Progenitor cell of endocrine pancreas (in vitro differentiated cells): Measurements from ENCODE around the gene TRIM4. TPM values are rescaled to one million over a fixed set of nuclear protein-coding genes. Genes with fewer than 3 reads are reported as not detected.

Experiments
- DNase-seq: peaks from one replicate; pipeline ENCODE4 v3.0.0; 2021; ENCODE audit warnings: low spot score; ENCODE audit not compliant: unreplicated experiment
- H3K27ac Mint-ChIP-seq: 2 replicates; pipeline ENCODE4 v1.8.0; 2021; ENCODE audit warnings: mild to moderate bottlenecking, moderate library complexity, mixed read lengths
- H3K27me3 Mint-ChIP-seq: 2 replicates; pipeline ENCODE4 v1.8.0; 2021; ENCODE audit warnings: mixed read lengths
- H3K36me3 Mint-ChIP-seq: 2 replicates; pipeline ENCODE4 v1.8.0; 2022; ENCODE audit warnings: mixed read lengths; ENCODE audit not compliant: insufficient read depth
- H3K4me1 Mint-ChIP-seq: 2 replicates; pipeline ENCODE4 v1.8.0; 2021; ENCODE audit warnings: low read depth, mixed read lengths
- H3K4me3 Mint-ChIP-seq: 2 replicates; pipeline ENCODE4 v1.8.0; 2021; ENCODE audit warnings: low read depth, mild to moderate bottlenecking, moderate library complexity, mixed read lengths
- H3K9me3 Mint-ChIP-seq: 2 replicates; pipeline ENCODE4 v1.8.0; 2021; ENCODE audit warnings: low read depth, mixed read lengths
- CTCF ChIP-seq: fragments of 200-600 bp; sonication (generic); IDR thresholded peaks from one replicate; pipeline ENCODE4 v1.5.0; 2021; ENCODE audit warnings: antibody characterized with exemption, mild to moderate bottlenecking; ENCODE audit not compliant: unreplicated experiment
- total RNA-seq: library from RNA; stranded (reverse); gene quantifications from 2 replicates; pipeline ENCODE4 v1.2.1, GENCODE V29; 2021

TRIM4 gene
- total RNA-seq, 1 donor from 2014 or later, result 14.2 TPM

- no peak overlapping the region for H3K4me3 Mint-ChIP-seq
- no peaks in the 10 kb centered on the region for H3K36me3 Mint-ChIP-seq
- no peaks in the 10 kb centered on the region for H3K9me3 Mint-ChIP-seq
- no peaks in the 10 kb centered on the region for H3K4me1 Mint-ChIP-seq
- no peak for TF ChIP-seq CTCF
- no peak overlapping the region for H3K27ac Mint-ChIP-seq
- H3K27me3 Mint-ChIP-seq, result no peaks in the 10 kb centered on the region
- no peak for DNase-seq
Measured at GRCh38 chr7:99855236-99855635, 64.1 kb downstream of the TRIM4 start.

- peaks cover 2% of the 10 kb centered on the region for H3K4me1 Mint-ChIP-seq
- no peak overlapping the region for H3K27ac Mint-ChIP-seq
- DNase-seq, result no peak
- no peak overlapping the region for H3K4me3 Mint-ChIP-seq
- TF ChIP-seq CTCF, result no peak
- H3K9me3 Mint-ChIP-seq, result no peaks in the 10 kb centered on the region
- no peaks in the 10 kb centered on the region for H3K36me3 Mint-ChIP-seq
- no peaks in the 10 kb centered on the region for H3K27me3 Mint-ChIP-seq
Measured at GRCh38 chr7:99848420-99849216, 70.7 kb downstream of the TRIM4 start.

- H3K4me1 Mint-ChIP-seq, result peaks cover 11% of the 10 kb centered on the region
- no peaks in the 10 kb centered on the region for H3K9me3 Mint-ChIP-seq
- no peak overlapping the region for H3K4me3 Mint-ChIP-seq
Measured at GRCh38 chr7:99844328-99844727, 75.0 kb downstream of the TRIM4 start.

GRCh38 chr7:99843808-99844207 lies 75.5 kb downstream of the TRIM4 start:
- no peaks in the 10 kb centered on the region for H3K27me3 Mint-ChIP-seq
- DNase-seq, result no peak
- no peaks in the 10 kb centered on the region for H3K36me3 Mint-ChIP-seq
- no peak overlapping the region for H3K4me3 Mint-ChIP-seq
- H3K9me3 Mint-ChIP-seq, result no peaks in the 10 kb centered on the region
- H3K27ac Mint-ChIP-seq, result no peak overlapping the region
- peaks cover 13% of the 10 kb centered on the region for H3K4me1 Mint-ChIP-seq
- TF ChIP-seq CTCF, result no peak

More at GRCh38 chr7:99844328-99844727, 75.0 kb downstream of the TRIM4 start:
- Mint-ChIP-seq H3K36me3 (no peaks in the 10 kb centered on the region), H3K27me3 (no peaks in the 10 kb centered on the region), H3K27ac (no peak overlapping the region)
- DNase-seq, result no peak
- no peak for TF ChIP-seq CTCF

- H3K4me3 Mint-ChIP-seq, result no peak overlapping the region
Measured at GRCh38 chr7:99842926-99843325, 76.4 kb downstream of the TRIM4 start.

More at GRCh38 chr7:99842926-99843325, 76.4 kb downstream of the TRIM4 start:
- no peak for TF ChIP-seq CTCF
- Mint-ChIP-seq H3K36me3 (no peaks in the 10 kb centered on the region), H3K27ac (no peak overlapping the region), H3K4me1 (peaks cover 12% of the 10 kb centered on the region), H3K9me3 (no peaks in the 10 kb centered on the region), H3K27me3 (no peaks in the 10 kb centered on the region)
- no peak for DNase-seq

Other genes with a start within 250 kb of the TRIM4 start
- 4.2 and 4.6 TPM in 2 replicates for gene CYP3A5, start 239.5 kb downstream of the TRIM4 start, total RNA-seq
- not detected in 2 replicates for gene CYP3A7, start 184.3 kb downstream of the TRIM4 start, total RNA-seq
- not detected in 2 replicates for gene CYP3A4, start 135.3 kb downstream of the TRIM4 start, total RNA-seq
- not detected in 2 replicates for gene CYP3A43, start 91.5 kb downstream of the TRIM4 start, total RNA-seq
- not detected in 2 replicates for gene OR2AE1, start 42.5 kb downstream of the TRIM4 start, total RNA-seq
- 0.27 and 0.43 TPM in 2 replicates for gene GJC3, start 10.1 kb upstream of the TRIM4 start, total RNA-seq
- not detected in 2 replicates for gene AZGP1, start 56.5 kb upstream of the TRIM4 start, total RNA-seq
- 196 and 209 TPM in 2 replicates for gene ZKSCAN1, start 96.1 kb upstream of the TRIM4 start, total RNA-seq
- 20.7 and 22.8 TPM in 2 replicates for gene ZSCAN21, start 130.2 kb upstream of the TRIM4 start, total RNA-seq
- 91.8 and 95.1 TPM in 2 replicates for gene ZNF3, start 162.2 kb upstream of the TRIM4 start, total RNA-seq
- 110 and 113 TPM in 2 replicates for gene COPS6, start 169.4 kb upstream of the TRIM4 start, total RNA-seq
- gene MCM7, start 181.9 kb upstream of the TRIM4 start, total RNA-seq, result 212 and 224 TPM in 2 replicates
- 34.0 and 36.0 TPM in 2 replicates for gene AP4M1, start 182.1 kb upstream of the TRIM4 start, total RNA-seq
- gene TAF6, start 199.8 kb upstream of the TRIM4 start, total RNA-seq, result 79.6 and 91.2 TPM in 2 replicates
- gene CNPY4, start 200.1 kb upstream of the TRIM4 start, total RNA-seq, result 22.5 and 25.5 TPM in 2 replicates
- gene MBLAC1, start 207.4 kb upstream of the TRIM4 start, total RNA-seq, result 1.6 and 2.2 TPM in 2 replicates
- 106 and 116 TPM in 2 replicates for gene LAMTOR4, start 229.4 kb upstream of the TRIM4 start, total RNA-seq
- 29.6 and 30.7 TPM in 2 replicates for gene TRAPPC14, start 239.2 kb upstream of the TRIM4 start, total RNA-seq
- gene GAL3ST4, start 249.1 kb upstream of the TRIM4 start, total RNA-seq, result 4.9 and 5.1 TPM in 2 replicates